OCI-M1 (cell line): ENCODE measurements around the gene KRTAP20-4.

Experiments
- DNase-seq: peaks from one replicate; lab custom pipeline; 2025; lab: John Stamatoyannopoulos, UW

KRTAP20-4 gene

GRCh38 chr21:30652891-30653290, 32.5 kb downstream of the KRTAP20-4 start:
- no peak for DNase-seq

- no peak for DNase-seq
Observed at GRCh38 chr21:30668776-30669175, 48.3 kb downstream of the KRTAP20-4 start.
